Measurements from ENCODE around the gene CBX4. TPM values are rescaled to one million over a fixed set of nuclear protein-coding genes. Genes with fewer than 3 reads are reported as not detected.

CBX4 gene
- total RNA-seq, 1 donor from 2014 or later: 25.7 TPM

DNA sequence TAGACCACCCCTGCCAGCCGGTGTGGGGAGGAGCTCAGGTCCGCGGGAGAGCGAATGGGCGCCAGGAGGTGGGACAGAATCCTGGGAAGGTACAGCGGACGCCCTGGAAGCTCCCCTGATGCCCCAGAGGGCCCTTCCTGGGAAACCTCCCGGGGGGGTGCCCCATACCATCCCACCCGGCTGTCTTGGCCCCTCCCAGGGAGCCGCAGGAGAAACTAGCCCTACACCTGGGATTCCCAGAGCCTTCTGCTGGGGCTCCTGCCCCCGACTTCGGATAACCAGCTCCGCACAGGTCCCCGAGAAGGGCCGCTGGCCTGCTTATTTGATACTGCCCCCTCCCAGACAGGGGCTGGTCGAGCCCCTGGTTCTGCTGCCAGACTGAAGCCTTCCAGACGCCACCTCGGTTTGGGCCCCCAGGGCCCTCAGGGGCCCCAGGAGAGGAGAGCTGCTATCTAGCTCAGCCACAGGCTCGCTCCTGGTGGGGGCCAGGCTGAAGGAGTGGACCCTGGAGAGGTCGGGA is 3.0 kb upstream of the CBX4 start:
- Histone ChIP-seq H3K27ac (no peak overlapping the region), H3K4me1 (peaks cover 22 to 51% of the 10 kb centered on the region in 2 donors), H3K27me3 (peaks cover 32% of the 10 kb centered on the region), H3K4me3 (peak overlapping the region in 1 of 2 donors; percentile 64), H3K36me3 (no peaks in the 10 kb centered on the region), H3K9me3 (no peaks in the 10 kb centered on the region)
- TF ChIP-seq, protein P1, sequence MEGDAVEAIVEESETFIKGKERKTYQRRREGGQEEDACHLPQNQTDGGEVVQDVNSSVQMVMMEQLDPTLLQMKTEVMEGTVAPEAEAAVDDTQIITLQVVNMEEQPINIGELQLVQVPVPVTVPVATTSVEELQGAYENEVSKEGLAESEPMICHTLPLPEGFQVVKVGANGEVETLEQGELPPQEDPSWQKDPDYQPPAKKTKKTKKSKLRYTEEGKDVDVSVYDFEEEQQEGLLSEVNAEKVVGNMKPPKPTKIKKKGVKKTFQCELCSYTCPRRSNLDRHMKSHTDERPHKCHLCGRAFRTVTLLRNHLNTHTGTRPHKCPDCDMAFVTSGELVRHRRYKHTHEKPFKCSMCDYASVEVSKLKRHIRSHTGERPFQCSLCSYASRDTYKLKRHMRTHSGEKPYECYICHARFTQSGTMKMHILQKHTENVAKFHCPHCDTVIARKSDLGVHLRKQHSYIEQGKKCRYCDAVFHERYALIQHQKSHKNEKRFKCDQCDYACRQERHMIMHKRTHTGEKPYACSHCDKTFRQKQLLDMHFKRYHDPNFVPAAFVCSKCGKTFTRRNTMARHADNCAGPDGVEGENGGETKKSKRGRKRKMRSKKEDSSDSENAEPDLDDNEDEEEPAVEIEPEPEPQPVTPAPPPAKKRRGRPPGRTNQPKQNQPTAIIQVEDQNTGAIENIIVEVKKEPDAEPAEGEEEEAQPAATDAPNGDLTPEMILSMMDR (IDR thresholded peaks at IDR 0.05): no peak
- intact Hi-C loops (cut with DNase I): loop anchor here (5.0 kb wide), 1 partner anchor 65 kb away; the partner anchor contains the start of gene CBX2
- no peak for DNase-seq (ENCODE audit: low spot score in 2 of 2)

DNA sequence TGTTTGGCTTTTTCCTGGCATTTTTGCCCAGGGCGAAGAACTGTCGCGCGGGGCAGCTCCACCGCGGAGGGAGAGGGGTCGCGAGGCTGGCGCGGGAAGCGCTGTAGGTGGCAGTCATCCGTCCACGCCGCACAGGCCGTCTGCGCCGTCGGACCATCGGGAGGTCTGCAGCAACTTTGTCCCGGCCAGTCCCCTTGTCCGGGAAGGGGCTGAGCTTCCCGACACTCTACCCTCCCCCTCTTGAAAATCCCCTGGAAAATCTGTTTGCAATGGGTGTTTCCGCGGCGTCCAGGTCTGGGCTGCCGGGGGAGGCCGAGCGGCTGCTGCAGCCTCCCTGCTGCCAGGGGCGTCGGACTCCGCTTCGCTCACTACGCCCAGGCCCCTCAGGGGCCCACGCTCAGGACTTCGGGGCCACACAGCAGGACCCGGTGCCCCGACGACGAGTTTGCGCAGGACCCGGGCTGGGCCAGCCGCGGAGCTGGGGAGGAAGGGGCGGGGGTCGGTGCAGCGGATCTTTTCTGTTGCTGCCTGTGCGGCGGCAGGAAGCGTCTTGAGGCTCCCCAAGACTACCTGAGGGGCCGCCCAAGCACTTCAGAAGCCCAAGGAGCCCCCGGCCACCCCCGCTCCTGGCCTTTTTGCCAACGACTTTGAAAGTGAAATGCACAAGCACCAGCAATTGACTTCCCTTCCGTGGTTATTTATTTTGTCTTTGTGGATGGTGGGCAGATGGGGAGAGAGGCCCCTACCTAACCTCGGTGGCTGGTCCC is 2.3 kb upstream of the CBX4 start:
- no peak overlapping the region for H3K27ac ChIP-seq
- TF ChIP-seq, protein P1 (IDR thresholded peaks at IDR 0.05): no peak
- no peaks in the 10 kb centered on the region for H3K9me3 ChIP-seq
- peak overlapping the region in 1 of 2 donors; percentile 64 for H3K4me3 ChIP-seq
- H3K4me1 ChIP-seq: peaks cover 26 to 57% of the 10 kb centered on the region in 2 donors
- intact Hi-C loops (cut with DNase I): loop anchor here (5.0 kb wide), 1 partner anchor 64 kb away; the partner anchor contains the start of gene CBX2
- DNase-seq (ENCODE audit: low spot score in 2 of 2): no peak
- peaks cover 32% of the 10 kb centered on the region for H3K27me3 ChIP-seq
- no peaks in the 10 kb centered on the region for H3K36me3 ChIP-seq

DNA sequence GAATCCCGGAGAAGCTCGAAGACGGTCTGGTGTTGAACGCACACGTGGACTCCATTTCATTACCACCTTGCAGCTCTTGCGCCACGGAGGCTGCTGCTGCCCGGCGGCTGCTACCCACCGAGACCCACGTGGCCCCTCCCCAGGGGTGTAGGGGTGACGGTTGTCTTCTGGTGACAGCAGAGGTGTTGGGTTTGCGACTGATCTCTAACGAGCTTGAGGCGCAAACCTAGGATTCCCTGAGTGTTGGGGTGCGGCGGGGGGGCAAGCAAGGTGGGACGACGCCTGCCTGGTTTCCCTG is 1.7 kb upstream of the CBX4 start:
- TF ChIP-seq, protein P1 (IDR thresholded peaks at IDR 0.05): no peak
- no peaks in the 10 kb centered on the region for H3K36me3 ChIP-seq
- intact Hi-C loops (cut with DNase I): loop anchor here (5.0 kb wide), 1 partner anchor 64 kb away; the partner anchor contains the start of gene CBX2
- peaks cover 26 to 57% of the 10 kb centered on the region in 2 donors for H3K4me1 ChIP-seq
- peak overlapping the region; percentile 63 to 74 for H3K4me3 ChIP-seq
- H3K27ac ChIP-seq: no peak overlapping the region
- no peak for DNase-seq (ENCODE audit: low spot score in 2 of 2)
- H3K9me3 ChIP-seq: no peaks in the 10 kb centered on the region
- peaks cover 32% of the 10 kb centered on the region for H3K27me3 ChIP-seq

DNA sequence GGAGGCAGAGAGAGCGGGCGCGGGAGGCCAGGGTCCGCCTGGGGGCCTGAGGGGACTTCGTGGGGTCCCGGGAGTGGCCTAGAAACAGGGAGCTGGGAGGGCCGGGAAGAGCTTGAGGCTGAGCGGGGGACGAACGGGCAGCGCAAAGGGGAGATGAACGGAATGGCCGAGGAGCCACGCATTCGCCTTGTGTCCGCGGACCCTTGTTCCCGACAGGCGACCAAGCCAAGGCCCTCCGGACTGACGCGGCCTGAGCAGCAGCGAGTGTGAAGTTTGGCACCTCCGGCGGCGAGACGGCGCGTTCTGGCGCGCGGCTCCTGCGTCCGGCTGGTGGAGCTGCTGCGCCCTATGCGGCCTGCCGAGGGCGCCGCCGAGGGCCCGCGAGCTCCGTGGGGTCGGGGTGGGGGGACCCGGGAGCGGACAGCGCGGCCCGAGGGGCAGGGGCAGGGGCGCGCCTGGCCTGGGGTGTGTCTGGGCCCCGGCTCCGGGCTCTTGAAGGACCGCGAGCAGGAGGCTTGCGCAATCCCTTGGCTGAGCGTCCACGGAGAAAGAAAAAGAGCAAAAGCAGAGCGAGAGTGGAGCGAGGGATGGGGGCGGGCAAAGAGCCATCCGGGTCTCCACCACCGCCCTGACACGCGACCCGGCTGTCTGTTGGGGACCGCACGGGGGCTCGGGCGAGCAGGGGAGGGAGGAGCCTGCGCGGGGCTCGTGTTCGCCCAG is 1.2 kb upstream of the CBX4 start:
- TF ChIP-seq, protein P1 (IDR thresholded peaks at IDR 0.05): peak in 2 of 3 experiments; percentile 18 to 23
- Histone ChIP-seq H3K4me3 (peak overlapping the region; percentile 63 to 74), H3K4me1 (peaks cover 26 to 57% of the 10 kb centered on the region in 2 donors), H3K27me3 (peaks cover 32% of the 10 kb centered on the region), H3K9me3 (no peaks in the 10 kb centered on the region), H3K27ac (no peak overlapping the region), H3K36me3 (peaks cover 0 to 1% of the 10 kb centered on the region in 2 donors)
- DNase-seq (ENCODE audit: low spot score in 2 of 2): peak in 1 of 2 donors; percentile 80
- intact Hi-C loops (cut with DNase I): loop anchor here (5.0 kb wide), 1 partner anchor 63 kb away; the partner anchor contains the start of gene CBX2

DNA sequence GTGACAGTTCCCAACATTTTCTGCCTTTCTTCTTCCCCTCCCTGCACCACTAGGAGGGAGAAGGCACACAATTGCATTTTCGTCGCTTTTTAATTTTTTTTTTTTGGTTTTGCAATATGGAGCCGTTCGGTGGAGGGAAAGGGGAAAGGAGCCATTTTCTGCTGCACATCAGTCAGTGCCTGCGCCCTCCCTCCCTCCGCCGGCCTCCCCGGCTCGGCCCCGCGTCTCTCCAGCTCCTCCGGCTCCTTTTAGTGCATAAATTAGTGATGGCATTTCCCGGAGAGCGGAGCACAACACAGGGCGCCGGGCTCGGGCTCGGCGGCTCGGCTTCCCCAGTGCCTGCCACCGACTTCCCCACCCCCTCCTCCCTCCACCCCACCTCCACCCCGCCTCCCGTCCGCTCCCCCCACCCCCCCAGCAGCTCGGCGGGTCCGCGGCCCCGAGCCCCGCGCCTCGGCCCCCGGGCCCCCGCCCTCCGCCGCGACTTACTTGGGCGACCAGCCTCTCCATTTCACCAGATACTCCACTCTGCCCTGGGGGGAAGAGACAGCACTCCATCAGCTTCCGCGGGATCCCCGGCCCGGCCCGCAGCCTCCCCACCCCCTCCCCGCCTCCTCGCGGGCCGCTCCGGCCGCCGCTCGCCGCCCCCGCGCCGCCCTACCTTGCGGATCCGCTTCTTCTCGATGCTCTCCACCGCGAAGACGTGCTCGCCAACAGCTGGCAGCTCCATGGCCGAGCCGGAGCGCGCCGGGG is 542 bp downstream of the CBX4 start:
- peaks cover 32% of the 10 kb centered on the region for H3K27me3 ChIP-seq
- H3K36me3 ChIP-seq: peaks cover 16 to 17% of the 10 kb centered on the region in 2 donors
- peaks cover 20 to 49% of the 10 kb centered on the region in 2 donors for H3K4me1 ChIP-seq
- DNase-seq (ENCODE audit: low spot score in 2 of 2): no peak
- H3K4me3 ChIP-seq: peak overlapping the region; percentile 74 to 91
- TF ChIP-seq, protein P1 (IDR thresholded peaks at IDR 0.05): no peak
- peak overlapping the region; percentile 85 to 88 for H3K27ac ChIP-seq
- no peaks in the 10 kb centered on the region for H3K9me3 ChIP-seq
- intact Hi-C loops (cut with DNase I): loop anchor here (1.0 to 5.0 kb wide), 3 partner anchors 28 to 264 kb away; partner anchors contain the start of genes CBX8 and GAA

Data from ascending aorta (tissue), 2 donors.